ENCODE results near the gene EEA1. TPM values are rescaled to one million over a fixed set of nuclear protein-coding genes. Genes with fewer than 3 reads are reported as not detected.
A peak's percentile ranks its signal among the peaks of the same experiment; 100 is the strongest.

EEA1 gene
- total RNA-seq, 6 experiments from 2014 or later = 8.9 to 20.3 (median 16.3) TPM

DNA sequence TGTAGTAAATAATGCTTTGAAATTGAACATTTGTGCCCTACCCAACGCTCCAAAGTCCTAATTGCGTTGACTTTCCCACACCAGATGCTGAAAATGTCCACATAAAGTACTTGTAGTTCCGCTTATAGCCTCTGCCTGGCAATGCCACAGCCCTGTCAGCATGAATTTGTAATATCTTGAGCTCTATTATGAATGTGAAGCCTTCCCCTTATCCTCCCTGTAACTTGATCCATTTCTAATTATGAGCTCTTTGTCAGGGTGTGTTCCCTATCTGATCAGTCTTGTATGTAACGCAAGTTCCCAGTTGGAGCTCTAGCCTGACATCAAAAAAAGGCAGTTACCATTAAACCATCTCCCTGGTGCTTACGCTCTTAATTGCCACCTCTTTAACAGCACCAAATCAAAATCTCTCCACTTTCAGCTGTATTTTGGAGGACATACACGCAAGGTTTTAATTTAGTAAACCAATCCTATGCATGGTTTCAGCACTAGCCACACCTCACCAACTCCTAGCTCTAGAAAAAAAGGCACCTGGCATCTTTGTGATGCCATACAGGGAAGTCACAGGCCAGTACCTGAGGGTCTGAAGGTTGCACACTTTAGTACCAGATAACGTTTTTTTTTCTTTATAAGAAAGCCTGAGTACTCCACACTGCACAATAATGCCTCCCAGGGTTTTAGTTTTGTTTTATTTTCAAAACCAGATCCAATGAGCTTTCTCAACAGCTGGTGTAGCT, 69.3 kb downstream of the EEA1 start:
- no peak for ATAC-seq
- DNase-seq = no peak
- Histone ChIP-seq H3K9me3 (no peaks in the 10 kb centered on the region), H3K27ac (no peak overlapping the region), H3K4me1 (peaks cover 0 to 11% (median 3%) of the 10 kb centered on the region in 4 donors), H3K27me3 (no peaks in the 10 kb centered on the region), H3K4me3 (no peak overlapping the region), H3K36me3 (no peaks in the 10 kb centered on the region)
- intact Hi-C loops (cut with DNase I) = no loop called here
- 79% methylated on average over 7 of the region's 7 CpGs for WGBS (ENCODE audit: insufficient coverage, low coverage, low lambda C conversion rate, missing lambda C conversion rate)
- no peak for TF ChIP-seq POLR2A (IDR thresholded peaks at IDR 0.05)
- TF ChIP-seq, protein P1, sequence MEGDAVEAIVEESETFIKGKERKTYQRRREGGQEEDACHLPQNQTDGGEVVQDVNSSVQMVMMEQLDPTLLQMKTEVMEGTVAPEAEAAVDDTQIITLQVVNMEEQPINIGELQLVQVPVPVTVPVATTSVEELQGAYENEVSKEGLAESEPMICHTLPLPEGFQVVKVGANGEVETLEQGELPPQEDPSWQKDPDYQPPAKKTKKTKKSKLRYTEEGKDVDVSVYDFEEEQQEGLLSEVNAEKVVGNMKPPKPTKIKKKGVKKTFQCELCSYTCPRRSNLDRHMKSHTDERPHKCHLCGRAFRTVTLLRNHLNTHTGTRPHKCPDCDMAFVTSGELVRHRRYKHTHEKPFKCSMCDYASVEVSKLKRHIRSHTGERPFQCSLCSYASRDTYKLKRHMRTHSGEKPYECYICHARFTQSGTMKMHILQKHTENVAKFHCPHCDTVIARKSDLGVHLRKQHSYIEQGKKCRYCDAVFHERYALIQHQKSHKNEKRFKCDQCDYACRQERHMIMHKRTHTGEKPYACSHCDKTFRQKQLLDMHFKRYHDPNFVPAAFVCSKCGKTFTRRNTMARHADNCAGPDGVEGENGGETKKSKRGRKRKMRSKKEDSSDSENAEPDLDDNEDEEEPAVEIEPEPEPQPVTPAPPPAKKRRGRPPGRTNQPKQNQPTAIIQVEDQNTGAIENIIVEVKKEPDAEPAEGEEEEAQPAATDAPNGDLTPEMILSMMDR (IDR thresholded peaks at IDR 0.05) = no peak

DNA sequence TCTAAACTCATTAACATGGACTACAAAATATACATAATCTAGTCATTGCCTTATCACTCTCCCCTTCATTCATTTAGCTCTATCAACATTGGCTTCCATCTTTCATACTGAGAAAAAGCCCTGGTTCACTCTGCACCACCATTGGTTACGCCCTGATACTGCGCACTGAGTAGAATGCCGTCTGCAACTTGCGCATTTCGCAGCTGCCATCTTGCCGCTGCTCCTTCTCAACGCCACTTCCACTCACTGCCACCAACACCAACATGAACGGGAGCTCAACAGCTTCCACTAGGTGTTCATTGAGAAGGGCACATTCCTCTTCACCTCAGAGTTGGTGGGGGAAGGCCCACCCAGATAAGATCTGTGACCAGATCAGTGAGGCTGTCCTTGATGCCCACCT, 71.3 kb downstream of the EEA1 start:
- TF ChIP-seq POLR2A (IDR thresholded peaks at IDR 0.05) = no peak
- TF ChIP-seq, protein P1 (IDR thresholded peaks at IDR 0.05) = no peak
- 96% methylated on average over 8 of the region's 8 CpGs for WGBS (ENCODE audit: insufficient coverage, low coverage, low lambda C conversion rate, missing lambda C conversion rate)
- H3K27ac ChIP-seq = no peak overlapping the region
- no peak for ATAC-seq
- no peak for DNase-seq
- H3K9me3 ChIP-seq = no peaks in the 10 kb centered on the region
- no peaks in the 10 kb centered on the region for H3K36me3 ChIP-seq
- intact Hi-C loops (cut with DNase I) = no loop called here
- H3K27me3 ChIP-seq = no peaks in the 10 kb centered on the region
- H3K4me1 ChIP-seq = peaks cover 0 to 19% (median 3%) of the 10 kb centered on the region in 4 donors
- no peak overlapping the region for H3K4me3 ChIP-seq

DNA sequence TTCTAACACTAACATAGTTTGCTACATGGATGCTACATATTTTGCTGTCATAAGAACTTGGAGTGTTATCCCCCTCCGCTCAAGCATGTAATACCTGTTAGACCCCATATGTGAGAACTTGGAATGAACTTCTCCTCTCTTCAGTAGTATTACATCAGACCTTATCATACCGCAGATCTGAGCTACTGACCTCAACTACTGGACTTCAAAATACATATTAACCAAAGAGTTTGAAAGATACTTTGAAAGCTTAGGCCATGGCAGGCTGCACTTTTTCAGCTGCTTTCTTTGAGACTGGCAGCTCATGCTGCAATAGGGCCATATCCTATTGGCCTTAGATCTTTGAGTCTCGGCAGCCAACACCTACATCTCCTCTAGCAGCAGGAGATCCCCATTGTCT, 74.8 kb downstream of the EEA1 start:
- WGBS (ENCODE audit: insufficient coverage, low coverage, low lambda C conversion rate, missing lambda C conversion rate) = 59% methylated on average over 3 of the region's 3 CpGs
- DNase-seq (no peak), ATAC-seq (peak; percentile 59 to 93 (median 72))
- H3K4me3 ChIP-seq = no peak overlapping the region
- H3K9me3 ChIP-seq = no peaks in the 10 kb centered on the region
- no peak for TF ChIP-seq POLR2A (IDR thresholded peaks at IDR 0.05)
- TF ChIP-seq, protein P1 (IDR thresholded peaks at IDR 0.05) = no peak
- no peak overlapping the region for H3K27ac ChIP-seq
- H3K36me3 ChIP-seq = peaks cover 0 to 4% (median 0%) of the 10 kb centered on the region in 4 donors
- intact Hi-C loops (cut with DNase I) = no loop called here
- no peaks in the 10 kb centered on the region for H3K27me3 ChIP-seq
- H3K4me1 ChIP-seq = peaks cover 0 to 19% (median 3%) of the 10 kb centered on the region in 4 donors

DNA sequence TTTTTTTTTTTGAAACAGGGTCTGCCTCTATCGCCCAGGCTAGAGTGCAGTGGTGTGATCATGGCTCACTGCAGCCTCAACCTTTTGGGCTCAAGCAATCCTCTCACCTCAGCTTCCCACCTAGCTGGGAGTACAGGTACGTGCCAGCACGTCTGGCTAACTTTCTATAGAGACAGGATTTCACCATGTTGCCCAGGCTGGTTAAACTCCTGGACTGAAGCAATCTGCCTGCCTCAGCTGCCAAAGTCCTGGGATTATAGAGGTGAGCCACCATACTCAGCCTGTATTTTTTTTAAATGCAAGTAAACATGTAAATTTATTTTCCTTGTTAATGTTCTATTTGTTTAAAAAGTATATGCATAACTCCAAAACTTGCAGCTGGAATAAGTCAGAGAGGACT, 80.4 kb downstream of the EEA1 start:
- H3K4me1 ChIP-seq = no peaks in the 10 kb centered on the region

More for the DNA sequence above, 80.4 kb downstream of the EEA1 start:
- intact Hi-C loops (cut with DNase I) = no loop called here
- WGBS (ENCODE audit: insufficient coverage, low coverage, low lambda C conversion rate, missing lambda C conversion rate) = 58% methylated on average over 3 of the region's 3 CpGs
- H3K4me3 ChIP-seq = no peak overlapping the region
- peaks cover 0 to 4% (median 0%) of the 10 kb centered on the region in 4 donors for H3K36me3 ChIP-seq
- no peaks in the 10 kb centered on the region for H3K9me3 ChIP-seq
- H3K27ac ChIP-seq = no peak overlapping the region
- ATAC-seq (peak in 3 of 4 donors; percentile 25 to 61 (median 42)), DNase-seq (no peak)
- TF ChIP-seq, protein P1 (IDR thresholded peaks at IDR 0.05) = no peak
- TF ChIP-seq POLR2A (IDR thresholded peaks at IDR 0.05) = no peak
- H3K27me3 ChIP-seq = no peaks in the 10 kb centered on the region

Data from right lobe of liver (tissue), 6 donors.